GM18909 (cell line): Measurements from ENCODE around the gene TICAM2.

Experiments used
- ATAC-seq: cut with Tn5 transposase; IDR thresholded peaks from one replicate; pipeline ENCODE4 v1.9.1; 2021; ENCODE audit warnings: mild to moderate bottlenecking; ENCODE audit not compliant: unreplicated experiment, poor library complexity

TICAM2 gene

GRCh38 chr5:115542651-115543364, 59.5 kb downstream of the TICAM2 start:
- ATAC-seq: no peak

- no peak for ATAC-seq
Observed at GRCh38 chr5:115542086-115542485, 60.2 kb downstream of the TICAM2 start.

GRCh38 chr5:115541611-115542010, 60.7 kb downstream of the TICAM2 start:
- ATAC-seq: no peak

GRCh38 chr5:115535479-115536035, 66.7 kb downstream of the TICAM2 start:
- no peak for ATAC-seq

GRCh38 chr5:115532517-115532916, 69.8 kb downstream of the TICAM2 start:
- no peak for ATAC-seq

GRCh38 chr5:115531787-115532367, 70.4 kb downstream of the TICAM2 start:
- no peak for ATAC-seq

- no peak for ATAC-seq
Observed at GRCh38 chr5:115531380-115531779, 70.9 kb downstream of the TICAM2 start.

- no peak for ATAC-seq
Observed at GRCh38 chr5:115530426-115530825, 71.9 kb downstream of the TICAM2 start.
